Activated CD4-positive, alpha-beta T cell treated with anti-CD3 and anti-CD28 coated beads, Interleukin-2, Interleukin-4, amounts not matched to agents 100 ng/mL and 50 ng/mL, durations not matched to agents 16 hours and 8 hours (primary cell): Measurements from ENCODE around the gene BEST1.

ENCODE experiments used
- DNase-seq: peaks from one replicate; pipeline ENCODE4 v3.0.0-alpha.2; 2020; ENCODE audit warnings: low spot score

Gene BEST1

DNA sequence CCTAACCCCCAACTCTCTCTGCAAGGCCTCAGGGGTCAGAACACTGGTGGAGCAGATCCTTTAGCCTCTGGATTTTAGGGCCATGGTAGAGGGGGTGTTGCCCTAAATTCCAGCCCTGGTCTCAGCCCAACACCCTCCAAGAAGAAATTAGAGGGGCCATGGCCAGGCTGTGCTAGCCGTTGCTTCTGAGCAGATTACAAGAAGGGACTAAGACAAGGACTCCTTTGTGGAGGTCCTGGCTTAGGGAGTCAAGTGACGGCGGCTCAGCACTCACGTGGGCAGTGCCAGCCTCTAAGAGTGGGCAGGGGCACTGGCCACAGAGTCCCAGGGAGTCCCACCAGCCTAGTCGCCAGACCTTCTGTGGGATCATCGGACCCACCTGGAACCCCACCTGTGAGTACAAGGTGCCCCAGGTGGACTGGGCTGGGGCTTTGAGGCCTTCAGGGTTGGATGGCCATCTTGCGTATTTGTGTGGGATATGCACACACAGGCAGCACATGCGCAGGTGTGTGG lies at the start of gene BEST1:
BEST1 (plus strand) TSS at position 317 of the 513 bp plus-strand sequence. CDS start 1,456 bp downstream, outside the sequence.
- no peak for DNase-seq

GRCh38 chr11:61901397-61901796 lies 48.8 kb upstream of the BEST1 start:
- no peak for DNase-seq

DNA sequence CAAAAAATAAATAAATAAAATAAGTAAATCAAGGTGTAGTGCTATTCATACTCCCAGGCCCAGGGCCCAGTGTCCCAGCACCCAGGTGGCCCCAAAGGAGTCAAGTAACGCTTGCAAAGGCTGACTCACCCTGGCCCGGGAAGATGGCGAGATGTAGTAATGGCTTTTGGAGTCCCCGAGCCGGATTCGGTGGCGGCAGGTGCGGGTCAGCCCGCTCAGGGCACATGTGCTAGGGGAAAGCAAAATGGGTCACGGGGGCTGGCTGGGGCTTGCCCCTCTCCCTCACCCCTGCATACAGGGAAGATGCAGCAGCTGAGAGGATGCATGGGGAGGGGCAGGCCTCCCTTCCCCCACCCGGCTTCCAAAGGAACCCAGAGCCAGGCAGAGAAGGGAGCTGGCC lies 47.8 kb upstream of the BEST1 start:
- no peak for DNase-seq

DNA sequence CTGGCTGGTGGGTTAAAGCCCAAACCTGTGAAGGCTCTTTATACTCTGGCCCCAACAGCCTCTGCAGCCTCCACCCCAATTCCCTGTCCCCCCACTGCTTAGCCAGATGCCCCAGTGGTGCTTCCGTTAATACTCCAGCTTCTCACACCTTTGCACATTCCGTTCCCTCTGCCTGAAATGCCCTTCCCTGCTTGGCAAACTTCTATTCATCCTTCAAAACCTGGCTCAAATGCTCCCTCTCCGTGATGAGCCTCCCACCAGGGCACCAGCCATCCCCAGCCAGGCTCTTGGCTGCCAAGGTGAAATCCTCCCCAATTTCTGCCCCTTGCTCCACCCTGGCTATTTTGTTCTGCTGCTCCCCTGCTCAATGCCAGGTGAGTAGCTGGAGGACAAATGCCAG lies 46.3 kb upstream of the BEST1 start:
- DNase-seq, result no peak

DNA sequence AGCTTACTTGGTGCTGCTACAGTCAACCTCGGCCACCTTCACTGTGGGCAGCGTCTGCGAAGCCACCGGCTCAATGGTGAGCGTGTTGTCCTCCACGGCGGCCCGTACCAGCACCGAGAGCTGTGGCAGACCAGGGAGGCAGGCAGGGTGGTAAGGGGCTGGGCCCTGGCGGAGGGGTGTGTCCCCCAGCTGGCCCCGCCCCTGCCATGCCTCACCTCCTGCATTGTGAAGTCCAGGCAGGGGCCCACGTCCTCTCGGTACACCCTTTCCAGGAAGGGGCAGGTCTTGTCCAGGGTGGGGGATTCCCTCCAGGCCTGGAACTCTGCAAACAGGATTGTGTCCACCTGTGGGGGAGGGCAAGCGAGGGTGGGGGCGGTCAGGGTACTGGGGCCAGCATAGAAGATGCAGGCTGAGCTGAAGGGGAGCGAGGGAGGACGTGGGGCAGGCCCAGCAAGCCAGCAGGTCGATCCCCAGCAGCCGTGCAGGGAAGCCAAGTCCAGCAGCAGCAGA lies 45.6 kb upstream of the BEST1 start:
- DNase-seq, result no peak

DNA sequence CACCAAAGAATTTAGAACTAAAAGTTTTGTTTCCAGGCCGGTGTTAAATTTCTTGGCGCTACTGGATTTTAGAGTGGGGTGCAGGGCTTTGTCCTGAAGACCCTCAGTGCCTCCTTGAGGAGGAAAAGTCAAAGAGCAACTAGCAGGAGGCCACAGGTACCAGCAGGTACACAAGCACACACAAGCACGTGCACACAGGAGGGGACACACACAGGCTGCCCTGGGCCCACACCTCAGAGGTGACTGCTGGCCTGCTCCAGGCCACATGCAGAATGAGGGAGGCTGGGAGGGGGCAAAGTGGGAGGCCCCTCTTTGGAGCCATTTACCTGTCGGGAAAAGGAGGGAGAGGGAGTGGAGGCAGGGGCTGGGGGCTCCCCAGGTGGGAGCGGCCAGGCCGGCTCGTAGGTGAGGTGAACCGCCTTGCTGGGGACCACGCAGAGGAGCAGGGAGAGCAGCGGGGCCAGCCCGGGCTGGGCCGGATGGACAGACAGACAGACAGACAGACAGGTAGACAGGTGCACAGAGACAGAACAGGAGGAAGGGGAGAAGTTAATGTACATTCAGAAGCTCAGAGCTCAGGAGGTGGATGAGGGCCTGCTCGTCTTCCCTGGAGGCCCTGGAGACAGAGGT lies 45.0 kb upstream of the BEST1 start:
- no peak for DNase-seq

GRCh38 chr11:61905801-61906521 lies 44.2 kb upstream of the BEST1 start:
- no peak for DNase-seq

GRCh38 chr11:61906522-61906909 lies 43.6 kb upstream of the BEST1 start:
- DNase-seq, result no peak

DNA sequence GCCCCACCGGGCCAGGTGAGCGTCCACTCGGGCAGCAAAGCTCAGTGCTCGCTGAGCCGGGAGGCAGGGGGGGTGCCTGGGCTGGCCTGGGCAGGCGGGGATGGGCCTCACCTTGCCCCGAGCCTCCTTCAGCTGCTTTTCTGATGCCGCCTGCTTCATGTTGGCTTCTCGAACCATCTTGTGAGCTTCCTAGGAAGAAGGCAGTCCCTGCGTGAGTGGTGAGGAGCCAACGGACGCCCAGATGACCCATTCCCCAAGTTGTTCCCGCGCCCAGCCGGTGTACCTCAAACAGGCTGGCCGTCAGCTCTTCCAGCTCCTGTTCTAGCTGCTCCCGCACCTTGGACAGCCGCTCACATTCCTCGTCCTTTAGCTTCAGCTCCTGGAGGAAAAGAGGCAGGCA lies 42.9 kb upstream of the BEST1 start:
- no peak for DNase-seq

- no peak for DNase-seq
These were observed 42.1 kb upstream of the BEST1 start for GRCh38 chr11:61907871-61908729.

DNA sequence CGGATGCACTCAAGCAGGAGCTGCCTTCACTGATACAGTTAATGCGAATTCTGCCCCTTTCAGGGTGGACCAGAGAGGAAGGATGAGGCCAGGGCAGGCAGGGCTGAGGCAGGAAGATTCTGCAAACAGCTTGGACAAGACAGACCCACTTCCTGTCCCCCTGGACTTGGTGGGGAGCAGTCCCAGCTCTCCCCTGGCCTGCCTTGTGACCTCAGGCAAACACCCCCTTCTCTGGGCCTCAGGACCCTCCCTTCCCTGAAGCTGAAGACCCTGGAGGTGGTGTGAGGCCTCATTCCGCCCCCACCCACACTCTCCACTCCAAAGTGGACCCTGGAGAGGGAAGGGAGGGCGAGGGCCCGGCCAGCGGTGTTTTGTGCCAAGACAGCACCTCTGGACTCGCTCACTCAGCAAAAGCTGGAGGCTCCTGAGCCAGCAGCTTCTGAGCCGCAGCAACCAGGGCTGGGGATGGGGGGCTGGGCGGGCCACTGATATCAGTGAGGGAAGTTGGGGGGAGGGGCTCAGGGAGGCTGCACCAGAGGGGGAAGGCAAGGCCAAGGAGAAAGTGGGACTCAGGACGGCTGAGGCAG lies 41.3 kb upstream of the BEST1 start:
- DNase-seq, result no peak

DNA sequence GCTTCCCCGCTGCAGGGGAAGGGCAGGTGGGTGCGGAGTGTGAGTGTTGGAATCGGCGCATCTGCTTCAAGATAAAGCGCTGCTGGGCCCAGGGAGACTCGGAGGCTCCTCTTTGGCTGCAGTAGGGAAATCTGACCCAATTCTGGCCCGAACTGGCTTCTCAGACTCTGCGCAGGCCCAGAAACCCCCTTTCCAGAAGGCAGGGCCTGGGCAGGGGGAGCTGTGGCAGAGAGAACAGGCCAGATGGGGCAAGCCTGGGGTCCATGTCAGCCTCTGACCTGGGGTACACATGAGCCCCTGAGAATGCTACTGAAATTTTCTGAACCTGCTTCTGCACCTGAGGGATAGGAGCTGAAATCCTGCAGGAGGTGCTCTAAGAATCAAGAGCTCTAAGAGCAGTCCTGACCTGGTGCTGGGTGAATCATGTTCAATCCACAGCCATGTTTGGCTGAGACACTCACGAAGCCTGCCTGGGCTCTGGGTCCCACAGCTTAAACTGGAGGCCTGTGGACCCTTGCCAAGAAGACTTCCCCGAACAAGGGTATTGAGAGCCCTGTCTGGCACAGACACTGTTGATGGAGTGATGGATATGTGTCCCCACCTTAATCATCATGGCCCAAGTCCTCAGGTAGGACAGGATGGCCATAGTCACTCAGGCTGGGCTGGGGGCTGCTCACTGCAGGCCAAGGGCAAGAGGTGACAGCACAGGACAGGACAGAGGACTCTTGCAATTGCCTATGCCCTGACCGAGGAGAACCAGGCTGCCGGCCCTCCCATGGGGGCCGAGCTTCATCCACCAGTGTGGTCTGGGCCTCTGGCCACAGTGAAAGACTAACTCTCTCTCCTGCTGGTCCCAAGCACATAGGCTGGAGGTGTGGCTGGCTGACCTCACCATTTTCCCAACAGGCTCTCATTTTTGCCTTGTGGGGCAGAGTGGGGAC lies 39.7 kb upstream of the BEST1 start:
- no peak for DNase-seq

DNA sequence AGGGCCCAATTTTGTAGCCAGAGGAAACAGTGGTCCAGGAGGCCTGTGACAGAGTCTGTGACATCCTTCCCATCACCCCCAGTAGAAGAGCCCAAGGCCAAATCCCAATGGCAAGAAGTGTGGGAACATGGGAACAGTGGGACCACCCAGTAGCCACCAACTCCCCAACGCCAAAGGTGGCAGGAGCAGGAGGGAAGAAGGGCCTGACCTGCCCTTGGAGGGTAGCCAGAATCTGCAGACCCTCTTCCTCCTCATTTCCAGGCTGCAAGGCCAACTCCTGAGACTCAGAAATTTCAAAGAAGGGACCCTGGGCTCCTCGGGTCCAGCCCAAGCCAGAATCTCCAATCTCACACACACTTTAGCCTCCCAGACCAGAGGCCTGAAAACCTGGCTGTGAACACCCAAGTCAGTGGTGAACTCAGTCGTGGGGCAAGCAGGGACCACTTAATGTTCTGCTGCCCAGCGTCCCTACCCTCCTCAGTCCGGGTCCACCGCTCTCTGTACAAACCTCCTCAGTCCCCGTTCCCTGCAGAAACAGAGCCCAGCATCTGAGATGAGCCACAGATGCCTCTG lies 38.9 kb upstream of the BEST1 start:
- no peak for DNase-seq

GRCh38 chr11:61911701-61912529 lies 38.2 kb upstream of the BEST1 start:
- DNase-seq, result no peak

GRCh38 chr11:61912530-61912898 lies 37.6 kb upstream of the BEST1 start:
- no peak for DNase-seq

- DNase-seq, result no peak
These were observed 37.0 kb upstream of the BEST1 start for GRCh38 chr11:61912991-61913698.

GRCh38 chr11:61913699-61914395 lies 36.3 kb upstream of the BEST1 start:
- no peak for DNase-seq

DNA sequence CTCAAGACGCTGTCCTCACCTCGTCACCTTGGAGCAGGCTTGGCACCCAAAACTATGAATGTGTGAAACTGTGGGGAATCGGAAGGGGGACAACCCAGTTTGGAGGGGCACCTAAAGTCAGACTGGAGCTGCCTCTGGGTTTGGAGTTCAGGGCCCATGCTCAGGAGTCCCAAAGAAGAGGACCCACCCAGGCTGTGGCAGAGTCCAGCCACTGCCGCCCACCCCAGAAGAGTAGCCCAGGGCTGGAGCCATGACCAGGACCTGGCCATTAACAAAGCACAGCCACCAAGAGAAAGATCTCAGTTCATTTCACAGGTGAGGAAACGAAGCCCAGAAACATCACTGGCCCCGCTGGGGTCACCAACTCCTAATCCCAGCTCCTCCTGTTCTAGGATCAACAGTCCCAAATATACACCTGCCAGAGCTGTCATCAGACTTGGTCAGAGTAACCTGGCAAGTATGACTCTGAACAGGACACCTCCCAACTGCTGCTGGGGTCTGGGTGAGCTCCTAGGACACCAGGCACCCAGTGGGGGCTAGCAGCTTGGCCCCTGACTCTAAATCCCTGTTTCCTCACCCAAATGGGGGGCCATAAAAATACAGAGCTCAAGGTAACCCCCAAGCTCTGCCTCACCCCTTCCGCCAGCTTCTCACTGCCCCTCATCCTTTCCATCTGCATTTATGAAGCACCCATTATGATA lies 35.5 kb upstream of the BEST1 start:
- no peak for DNase-seq
